Naive thymus-derived CD4-positive, alpha-beta T cell (primary cell): ENCODE results near the gene TAS2R40. TPM values are rescaled to one million over a fixed set of nuclear protein-coding genes. Genes with fewer than 3 reads are reported as not detected.
"Not testable (repeated sequence)": the region's sequence is repeated elsewhere in the genome, so short reads cannot be mapped to it uniquely, and the experiment has no call there.

Experiments used
- ATAC-seq: fragments of 150-1000 bp; cut with Tn5 transposase; 2 replicates; pipeline ENCODE4 v1.10.0; 2021; ENCODE audit warnings: mild to moderate bottlenecking, moderate library complexity
- CTCF ChIA-PET: fragments of 350-600 bp; sonication (Branson Sonifier 250); formaldehyde crosslinking; loops from one replicate; lab custom pipeline; 2021; ENCODE audit warnings: antibody characterized with exemption; lab: Charles Lee
- POLR2A ChIA-PET: fragments of 350-600 bp; sonication (Branson Sonifier 250); formaldehyde crosslinking; loops from one replicate; lab custom pipeline; 2021; ENCODE audit warnings: antibody characterized with exemption, inconsistent platforms; lab: Charles Lee
- DNase-seq, 9 donors: peaks; one replicate each; pipeline versions ENCODE4 v3.0.0 to v3.0.0-alpha.2; 2020 to 2022; ENCODE audit warnings: mixed read lengths in 1 of 9
- H3K27ac ChIP-seq: one replicate; pipeline ENCODE4 v1.7.0; 2013; ENCODE audit warnings: mild to moderate bottlenecking, low read depth, low read length, moderate library complexity
- H3K27me3 ChIP-seq, 2 donors: one replicate each; pipeline ENCODE4 v1.7.0; 2013; ENCODE audit warnings: low read length in 2 of 2, mild to moderate bottlenecking in 2 of 2, moderate library complexity in 2 of 2; ENCODE audit not compliant: control insufficient read depth in 2 of 2, insufficient read depth in 2 of 2
- H3K36me3 ChIP-seq, 3 experiments: 1 replicate in 2 of 3; 2 replicates in 1 of 3; pipeline ENCODE4 v1.7.0; 2013; ENCODE audit warnings: low read length in 3 of 3, mild to moderate bottlenecking in 3 of 3, moderate library complexity in 1 of 3; ENCODE audit not compliant: insufficient read depth in 3 of 3, control insufficient read depth in 2 of 3
- H3K4me1 ChIP-seq, 2 donors: one replicate each; pipeline ENCODE4 v1.7.0; 2013; ENCODE audit warnings: low read length in 2 of 2, mild to moderate bottlenecking in 2 of 2, moderate library complexity in 1 of 2; ENCODE audit not compliant: control insufficient read depth in 2 of 2, insufficient read depth in 2 of 2
- H3K4me3 ChIP-seq: 2 replicates; pipeline ENCODE4 v1.7.0; 2013; ENCODE audit warnings: mild to moderate bottlenecking, low read length
- H3K9me3 ChIP-seq, 3 experiments: 1 replicate in 2 of 3; 2 replicates in 1 of 3; pipeline ENCODE4 v1.7.0; 2013; ENCODE audit warnings: low read length in 3 of 3; ENCODE audit not compliant: control insufficient read depth in 2 of 3
- H3K27ac Mint-ChIP-seq, 9 donors: one replicate each; pipeline ENCODE4 v1.8.0; 2020 to 2022; ENCODE audit warnings: mixed read lengths in 9 of 9, mild to moderate bottlenecking in 8 of 9, moderate library complexity in 5 of 9, inconsistent platforms in 2 of 9
- H3K27me3 Mint-ChIP-seq, 5 donors: one replicate each; pipeline ENCODE4 v1.8.0; 2021 to 2022; ENCODE audit warnings: mixed read lengths in 5 of 5, mild to moderate bottlenecking in 1 of 5
- H3K36me3 Mint-ChIP-seq, 5 donors: one replicate each; pipeline ENCODE4 v1.8.0; 2020 to 2022; ENCODE audit warnings: mixed read lengths in 5 of 5, mild to moderate bottlenecking in 3 of 5, inconsistent platforms in 1 of 5
- H3K4me1 Mint-ChIP-seq, 7 donors: one replicate each; pipeline ENCODE4 v1.8.0; 2020 to 2022; ENCODE audit warnings: mixed read lengths in 7 of 7, mild to moderate bottlenecking in 3 of 7, inconsistent platforms in 1 of 7
- H3K4me3 Mint-ChIP-seq, 10 donors: one replicate each; pipeline ENCODE4 v1.8.0; 2020 to 2022; ENCODE audit warnings: mild to moderate bottlenecking in 10 of 10, mixed read lengths in 10 of 10, moderate library complexity in 6 of 10, inconsistent platforms in 2 of 10
- H3K9me3 Mint-ChIP-seq, 11 donors: one replicate each; pipeline ENCODE4 v1.8.0; 2020 to 2022; ENCODE audit warnings: mixed read lengths in 11 of 11, mild to moderate bottlenecking in 4 of 11, inconsistent platforms in 1 of 11, moderate library complexity in 1 of 11
- intact Hi-C, 2 donors: fragments of 100-400 bp; cut with micrococcal nuclease; formaldehyde crosslinking; loops; one replicate each; pipeline ENCODE4 v1.15.1; 2023
- polyA plus RNA-seq, 2 donors: library from polyadenylated mRNA; unstranded; fragments of 300-500 nt; fragmentation: Illumina TruSeq; gene quantifications; one replicate each; pipeline ENCODE4 v1.2.3, GENCODE V29; 2021
- total RNA-seq, 6 experiments: library from RNA in 5 of 6; stranded (reverse) in 5 of 6; gene quantifications; 1 replicate in 5 of 6; 2 replicates in 1 of 6; pipeline ENCODE4 v1.2.3 and lab custom pipeline; 2021 to 2026

Gene TAS2R40
- total and polyA plus RNA-seq, 7 experiments from 2014 or later: not detected

GRCh38 chr7:143205560-143206293 lies 16.1 kb upstream of the TAS2R40 start:
- Mint-ChIP-seq H3K36me3 (no peaks in the 10 kb centered on the region), H3K27me3 (peaks cover 0 to 34% (median 6%) of the 10 kb centered on the region in 5 donors), H3K9me3 (no peaks in the 10 kb centered on the region), H3K4me1 (peaks cover 8 to 25% (median 13%) of the 10 kb centered on the region in 7 donors), H3K27ac (peak overlapping the region in 2 of 9 donors; percentile 3 to 53), H3K4me3 (peak overlapping the region; percentile 29 to 70 (median 61))
- no peak overlapping the region for H3K4me3 ChIP-seq
- ATAC-seq: peak; percentile 91
- peak in 6 of 9 donors; percentile 16 to 30 (median 18) for DNase-seq
- POLR2A ChIA-PET: no interaction called here
- H3K27ac ChIP-seq: no peak overlapping the region
- H3K36me3 ChIP-seq: no peaks in the 10 kb centered on the region
- H3K9me3 ChIP-seq: no peaks in the 10 kb centered on the region
- intact Hi-C loops: no loop called here
- peaks cover 8 to 10% of the 10 kb centered on the region in 2 donors for H3K4me1 ChIP-seq
- CTCF ChIA-PET: interaction anchor here (1.5 kb wide), 1 partner anchor 10 kb away, joined by 3 read pairs; no protein-coding TSS in a partner anchor
- H3K27me3 ChIP-seq: no peaks in the 10 kb centered on the region

DNA sequence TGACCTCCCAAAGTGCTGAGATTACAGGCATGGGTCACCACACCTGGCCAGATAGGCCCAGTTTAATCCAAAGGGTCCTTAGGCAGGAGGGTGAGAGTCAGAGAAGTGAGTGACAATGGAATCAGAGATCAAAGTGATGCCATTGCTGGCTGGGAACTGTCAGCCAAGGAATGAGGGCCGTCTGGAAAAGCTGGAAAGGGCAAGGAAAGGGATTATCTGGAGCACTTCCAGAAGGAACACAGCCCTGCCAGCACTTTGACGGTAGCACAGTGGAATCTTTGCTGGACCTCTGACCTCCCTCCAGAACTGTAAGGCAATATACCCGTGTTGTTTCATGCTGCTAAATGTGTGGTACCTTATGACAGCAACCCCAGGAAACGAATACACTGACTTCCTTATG lies 11.3 kb upstream of the TAS2R40 start:
- Histone ChIP-seq H3K27ac (no peak overlapping the region), H3K27me3 (no peaks in the 10 kb centered on the region), H3K36me3 (no peaks in the 10 kb centered on the region), H3K4me3 (no peak overlapping the region), H3K4me1 (peaks cover 6 to 9% of the 10 kb centered on the region in 2 donors), H3K9me3 (no peaks in the 10 kb centered on the region)
- H3K4me3 Mint-ChIP-seq: no peak overlapping the region
- ATAC-seq: no peak
- peaks cover 0 to 19% (median 0%) of the 10 kb centered on the region in 5 donors for H3K27me3 Mint-ChIP-seq
- H3K27ac Mint-ChIP-seq: no peak overlapping the region
- H3K4me1 Mint-ChIP-seq: peaks cover 8 to 13% (median 9%) of the 10 kb centered on the region in 7 donors
- CTCF ChIA-PET: no interaction called here
- H3K9me3 Mint-ChIP-seq: no peaks in the 10 kb centered on the region
- intact Hi-C loops: loop anchor here (10.0 kb wide), 4 partner anchors 576 to 886 kb away; no protein-coding TSS in a partner anchor
- DNase-seq: no peak
- no peaks in the 10 kb centered on the region for H3K36me3 Mint-ChIP-seq
- POLR2A ChIA-PET: no interaction called here

GRCh38 chr7:143213478-143213877 lies 8.4 kb upstream of the TAS2R40 start:
- intact Hi-C loops: loop anchor here (10.0 kb wide), 4 partner anchors 579 to 889 kb away; no protein-coding TSS in a partner anchor
- POLR2A ChIA-PET, H3K4me3 ChIP-seq, H3K9me3 Mint-ChIP-seq, H3K27ac Mint-ChIP-seq, ATAC-seq, H3K4me1 ChIP-seq, H3K4me1 Mint-ChIP-seq, H3K36me3 Mint-ChIP-seq, H3K27me3 ChIP-seq, H3K27ac ChIP-seq, H3K36me3 ChIP-seq, H3K4me3 Mint-ChIP-seq, H3K9me3 ChIP-seq, DNase-seq: not testable (repeated sequence)
- CTCF ChIA-PET: interaction anchor here (1.1 to 4.5 kb wide), 4 partner anchors 210 to 1238 kb away, joined by 4 to 57 read pairs (median 6); no protein-coding TSS in a partner anchor
- peaks cover 0 to 14% (median 0%) of the 10 kb centered on the region in 5 donors for H3K27me3 Mint-ChIP-seq

DNA sequence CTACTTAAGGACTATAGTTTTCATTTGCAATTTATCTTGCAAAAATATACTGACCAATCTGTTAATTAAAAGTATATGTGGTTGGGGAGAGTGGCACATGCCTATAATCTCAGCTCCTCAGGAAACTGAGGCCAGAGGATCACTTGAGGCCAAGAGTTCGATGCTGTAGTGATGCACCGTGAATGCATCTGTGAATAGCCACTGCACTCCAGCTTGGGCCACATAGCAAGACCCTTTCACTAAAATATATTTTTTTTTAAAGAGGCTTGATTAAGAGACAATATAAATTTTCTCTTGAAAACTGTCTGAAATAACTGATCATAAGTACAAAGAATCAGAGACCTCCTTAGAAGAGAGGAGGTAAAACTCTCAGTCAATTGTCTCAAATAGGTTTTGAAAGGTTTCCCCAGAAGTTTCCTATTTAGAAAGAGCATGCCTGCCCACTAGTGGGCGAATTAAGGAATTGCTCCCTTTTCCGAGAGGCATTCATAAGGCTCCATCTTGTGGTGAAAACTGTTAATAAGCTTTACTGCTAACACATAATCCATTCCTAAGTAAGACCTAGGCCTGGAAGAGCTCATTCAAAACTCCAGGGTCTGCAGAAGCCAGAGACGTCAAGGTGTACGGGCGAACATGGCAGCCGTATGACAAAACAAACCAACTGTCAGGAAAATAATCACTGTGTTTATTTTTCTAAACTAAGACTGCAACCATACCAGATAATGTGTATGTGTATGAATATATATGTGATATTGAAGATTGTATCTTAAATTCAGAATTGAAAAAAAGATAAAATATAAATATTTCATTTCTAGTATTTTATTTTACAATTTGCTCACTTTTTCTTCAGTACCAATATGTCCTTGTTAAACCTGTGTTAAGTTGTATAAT lies 6.8 kb upstream of the TAS2R40 start:
- H3K36me3 ChIP-seq: no peaks in the 10 kb centered on the region
- H3K4me3 ChIP-seq: no peak overlapping the region
- H3K27me3 ChIP-seq: no peaks in the 10 kb centered on the region
- Mint-ChIP-seq H3K4me1 (no peaks in the 10 kb centered on the region), H3K36me3 (no peaks in the 10 kb centered on the region), H3K27me3 (peaks cover 0 to 21% (median 4%) of the 10 kb centered on the region in 5 donors), H3K9me3 (no peaks in the 10 kb centered on the region), H3K4me3 (no peak overlapping the region), H3K27ac (peak overlapping the region in 1 of 9 donors; percentile 13)
- H3K27ac ChIP-seq: no peak overlapping the region
- CTCF ChIA-PET: interaction anchor here (0.6 to 4.5 kb wide), 38 partner anchors 9 to 1262 kb away, joined by 3 to 57 read pairs (median 4); partner anchors contain the start of gene EPHB6
- POLR2A ChIA-PET: no interaction called here
- intact Hi-C loops: loop anchor here (1.0 to 10.0 kb wide), 16 partner anchors 207 to 1062 kb away; no protein-coding TSS in a partner anchor
- peak; percentile 99 for ATAC-seq
- peak; percentile 26 to 81 (median 75) for DNase-seq
- no peaks in the 10 kb centered on the region for H3K9me3 ChIP-seq
- no peaks in the 10 kb centered on the region for H3K4me1 ChIP-seq

DNA sequence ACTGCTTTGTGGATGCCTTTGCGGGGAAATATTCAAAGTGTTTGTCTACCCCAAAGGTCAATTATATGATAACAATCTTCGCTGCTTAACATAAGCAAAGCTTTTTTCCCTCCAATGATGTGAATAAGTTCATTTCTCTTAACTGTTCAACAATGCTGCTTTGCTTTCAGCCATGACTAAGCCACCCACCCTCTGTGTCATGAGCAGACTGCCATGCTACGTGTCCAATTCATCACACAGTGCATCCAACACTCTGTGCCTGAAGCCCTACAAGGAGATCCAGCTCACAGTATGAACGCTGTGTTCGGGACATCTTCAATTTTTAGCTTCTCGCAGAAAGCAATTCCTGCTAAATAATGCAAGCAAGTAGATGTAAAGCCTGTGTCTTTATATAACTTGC lies 5.7 kb upstream of the TAS2R40 start:
- Mint-ChIP-seq H3K27ac (no peak overlapping the region), H3K27me3 (peaks cover 0 to 21% (median 4%) of the 10 kb centered on the region in 5 donors), H3K4me3 (no peak overlapping the region), H3K9me3 (no peaks in the 10 kb centered on the region), H3K4me1 (no peaks in the 10 kb centered on the region), H3K36me3 (no peaks in the 10 kb centered on the region)
- no peak for ATAC-seq
- Histone ChIP-seq H3K27me3 (no peaks in the 10 kb centered on the region), H3K36me3 (no peaks in the 10 kb centered on the region), H3K9me3 (no peaks in the 10 kb centered on the region), H3K27ac (no peak overlapping the region), H3K4me1 (no peaks in the 10 kb centered on the region), H3K4me3 (no peak overlapping the region)
- intact Hi-C loops: loop anchor here (5.0 to 10.0 kb wide), 5 partner anchors 581 to 914 kb away; no protein-coding TSS in a partner anchor
- no peak for DNase-seq
- POLR2A ChIA-PET: no interaction called here
- CTCF ChIA-PET: interaction anchor here (0.6 to 4.5 kb wide), 12 partner anchors 8 to 911 kb away, joined by 3 to 57 read pairs (median 4); no protein-coding TSS in a partner anchor

GRCh38 chr7:143216686-143217085 lies 5.2 kb upstream of the TAS2R40 start:
- intact Hi-C loops: loop anchor here (5.0 to 10.0 kb wide), 5 partner anchors 582 to 914 kb away; no protein-coding TSS in a partner anchor
- POLR2A ChIA-PET: interaction anchor here (0.5 kb wide), 1 partner anchor 7 kb away, joined by 3 read pairs; no protein-coding TSS in a partner anchor
- no peaks in the 10 kb centered on the region for H3K4me1 Mint-ChIP-seq
- H3K4me3 Mint-ChIP-seq: no peak overlapping the region
- H3K4me1 ChIP-seq: no peaks in the 10 kb centered on the region
- peaks cover 0 to 26% (median 8%) of the 10 kb centered on the region in 5 donors for H3K27me3 Mint-ChIP-seq
- no peaks in the 10 kb centered on the region for H3K27me3 ChIP-seq
- no peak overlapping the region for H3K27ac ChIP-seq
- no peak overlapping the region for H3K4me3 ChIP-seq
- H3K36me3 Mint-ChIP-seq: no peaks in the 10 kb centered on the region
- CTCF ChIA-PET: interaction anchor here (0.6 to 4.5 kb wide), 7 partner anchors 16 to 213 kb away, joined by 3 to 57 read pairs (median 5); no protein-coding TSS in a partner anchor
- DNase-seq (no peak), ATAC-seq (no peak)
- H3K9me3 Mint-ChIP-seq: no peaks in the 10 kb centered on the region
- no peaks in the 10 kb centered on the region for H3K9me3 ChIP-seq
- H3K36me3 ChIP-seq: no peaks in the 10 kb centered on the region
- H3K27ac Mint-ChIP-seq: no peak overlapping the region
